ENCODE data around the gene NET1. TPM values are rescaled to one million over a fixed set of nuclear protein-coding genes. Genes with fewer than 3 reads are reported as not detected.

Gene NET1
- total and polyA plus RNA-seq, 9 donors, result 31.0 to 79.2 (median 51.0) TPM

DNA sequence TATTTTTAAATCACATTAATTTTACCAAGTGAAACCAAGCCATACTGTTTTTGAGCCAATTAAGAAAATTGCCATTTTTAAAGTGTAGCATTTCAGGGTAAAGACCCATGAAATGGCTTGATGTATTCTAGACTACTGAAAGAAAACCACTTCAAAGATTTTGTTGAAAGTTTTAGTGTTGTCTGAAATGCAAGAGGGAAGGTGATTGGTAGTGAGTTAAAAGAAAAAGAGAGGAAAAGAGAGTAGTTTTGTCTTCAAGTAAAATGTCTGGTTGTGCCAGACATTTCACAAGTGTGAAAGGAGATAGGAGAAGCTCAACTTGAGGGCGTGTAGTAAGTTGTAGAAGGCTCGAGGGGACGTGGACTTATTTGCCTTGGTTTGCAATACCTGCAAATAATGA is 45.4 kb downstream of the NET1 start:
- Histone ChIP-seq H3K27me3 (no peaks in the 10 kb centered on the region), H3K27ac (no peak overlapping the region), H3K4me3 (no peak overlapping the region), H3K9me3 (no peaks in the 10 kb centered on the region), H3K36me3 (no peaks in the 10 kb centered on the region), H3K4me1 (ENCODE audit: insufficient read depth) (peaks cover 4% of the 10 kb centered on the region)
- 76 to 83% (median 80%) methylated on average over 3 of the region's 3 CpGs for WGBS, 3 donors
- TF ChIP-seq, protein P1, sequence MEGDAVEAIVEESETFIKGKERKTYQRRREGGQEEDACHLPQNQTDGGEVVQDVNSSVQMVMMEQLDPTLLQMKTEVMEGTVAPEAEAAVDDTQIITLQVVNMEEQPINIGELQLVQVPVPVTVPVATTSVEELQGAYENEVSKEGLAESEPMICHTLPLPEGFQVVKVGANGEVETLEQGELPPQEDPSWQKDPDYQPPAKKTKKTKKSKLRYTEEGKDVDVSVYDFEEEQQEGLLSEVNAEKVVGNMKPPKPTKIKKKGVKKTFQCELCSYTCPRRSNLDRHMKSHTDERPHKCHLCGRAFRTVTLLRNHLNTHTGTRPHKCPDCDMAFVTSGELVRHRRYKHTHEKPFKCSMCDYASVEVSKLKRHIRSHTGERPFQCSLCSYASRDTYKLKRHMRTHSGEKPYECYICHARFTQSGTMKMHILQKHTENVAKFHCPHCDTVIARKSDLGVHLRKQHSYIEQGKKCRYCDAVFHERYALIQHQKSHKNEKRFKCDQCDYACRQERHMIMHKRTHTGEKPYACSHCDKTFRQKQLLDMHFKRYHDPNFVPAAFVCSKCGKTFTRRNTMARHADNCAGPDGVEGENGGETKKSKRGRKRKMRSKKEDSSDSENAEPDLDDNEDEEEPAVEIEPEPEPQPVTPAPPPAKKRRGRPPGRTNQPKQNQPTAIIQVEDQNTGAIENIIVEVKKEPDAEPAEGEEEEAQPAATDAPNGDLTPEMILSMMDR (IDR thresholded peaks at IDR 0.05), result no peak
- TF ChIP-seq POLR2A (IDR thresholded peaks at IDR 0.05) (no peak), EP300 (IDR thresholded peaks at IDR 0.05) (no peak)
- intact Hi-C loops (cut with DNase I), result loop anchor here in 1 of 4 donors (10.0 kb wide), 1 partner anchor 87 kb away; no protein-coding TSS in a partner anchor
- no peak for DNase-seq

- Histone ChIP-seq H3K9me3 (no peaks in the 10 kb centered on the region), H3K27ac (no peak overlapping the region), H3K36me3 (no peaks in the 10 kb centered on the region), H3K4me1 (ENCODE audit: insufficient read depth) (peaks cover 4% of the 10 kb centered on the region), H3K27me3 (no peaks in the 10 kb centered on the region), H3K4me3 (no peak overlapping the region)
- intact Hi-C loops (cut with DNase I), result loop anchor here in 1 of 4 donors (10.0 kb wide), 1 partner anchor 86 kb away; no protein-coding TSS in a partner anchor
- WGBS, 3 donors, result 90 to 100% (median 100%) methylated on average over 1 of the region's 1 CpG
- DNase-seq, result no peak
- TF ChIP-seq, protein P1 (IDR thresholded peaks at IDR 0.05), result no peak
- TF ChIP-seq EP300 (IDR thresholded peaks at IDR 0.05) (no peak), POLR2A (IDR thresholded peaks at IDR 0.05) (no peak)
Observed at GRCh38 chr10:5458425-5458824, 46.1 kb downstream of the NET1 start.

GRCh38 chr10:5458949-5459747 is 46.8 kb downstream of the NET1 start:
- WGBS, 3 donors, result 91 to 94% (median 92%) methylated on average over 8 of the region's 8 CpGs
- Histone ChIP-seq H3K9me3 (no peaks in the 10 kb centered on the region), H3K36me3 (no peaks in the 10 kb centered on the region), H3K27ac (no peak overlapping the region), H3K4me3 (no peak overlapping the region), H3K4me1 (ENCODE audit: insufficient read depth) (peaks cover 4% of the 10 kb centered on the region), H3K27me3 (no peaks in the 10 kb centered on the region)
- DNase-seq, result no peak
- intact Hi-C loops (cut with DNase I), result loop anchor here in 1 of 4 donors (10.0 kb wide), 1 partner anchor 86 kb away; no protein-coding TSS in a partner anchor
- TF ChIP-seq, protein P1 (IDR thresholded peaks at IDR 0.05), result no peak
- TF ChIP-seq EP300 (IDR thresholded peaks at IDR 0.05) (no peak), POLR2A (IDR thresholded peaks at IDR 0.05) (no peak)

DNA sequence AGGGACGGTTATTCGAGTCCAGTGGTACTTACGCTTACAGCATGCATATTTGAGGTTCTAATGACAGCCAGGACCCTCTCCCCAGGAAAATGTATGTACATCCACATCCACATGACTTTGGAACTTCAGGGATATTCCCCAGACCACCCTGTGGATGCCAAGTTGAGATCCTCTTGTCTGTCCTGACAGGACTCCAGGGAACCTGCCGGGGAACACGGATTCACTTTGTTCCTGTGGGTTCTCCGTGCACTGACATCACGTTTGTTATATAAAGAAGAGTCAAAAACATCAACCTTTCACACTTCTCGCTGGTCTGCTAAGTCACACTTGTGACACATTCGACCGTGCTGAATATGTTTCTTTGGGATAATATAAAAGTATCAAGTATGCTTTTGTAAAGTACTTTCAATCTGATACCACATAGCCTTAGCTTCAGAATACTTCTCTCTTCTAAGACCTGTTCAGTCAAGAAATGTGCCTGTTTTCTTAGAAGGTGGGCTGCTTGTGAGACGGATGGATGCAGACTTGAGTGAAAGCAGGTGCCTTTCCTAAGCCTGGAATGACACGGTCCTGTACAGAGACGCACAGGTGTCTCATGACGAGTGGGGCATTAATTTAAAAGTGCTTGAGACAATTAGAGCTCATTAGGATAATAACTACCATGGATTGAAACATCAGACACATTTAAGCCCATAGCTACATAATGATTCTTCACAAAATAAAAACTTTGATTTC is 48.3 kb downstream of the NET1 start:
- Histone ChIP-seq H3K4me3 (no peak overlapping the region), H3K4me1 (ENCODE audit: insufficient read depth) (peaks cover 4% of the 10 kb centered on the region), H3K27ac (no peak overlapping the region), H3K9me3 (no peaks in the 10 kb centered on the region), H3K27me3 (no peaks in the 10 kb centered on the region), H3K36me3 (no peaks in the 10 kb centered on the region)
- WGBS, 3 donors, result 86 to 92% (median 89%) methylated on average over 14 of the region's 14 CpGs
- intact Hi-C loops (cut with DNase I), result loop anchor here in 1 of 4 donors (5.0 kb wide), 1 partner anchor 157 kb away; no protein-coding TSS in a partner anchor
- DNase-seq, result no peak
- TF ChIP-seq, protein P1 (IDR thresholded peaks at IDR 0.05), result no peak
- TF ChIP-seq EP300 (IDR thresholded peaks at IDR 0.05), result no peak
